Activated CD8-positive, alpha-beta memory T cell treated with anti-CD3 and anti-CD28 coated beads, Interleukin-2, amount 50 U/mL, for 4 hours (primary cell): ENCODE data around the gene SHISA7.
A peak's percentile ranks its signal among the peaks of the same experiment; 100 is the strongest.

Source experiments
- DNase-seq: peaks from one replicate; pipeline ENCODE4 v3.0.0-alpha.2; 2020

Gene SHISA7

DNA sequence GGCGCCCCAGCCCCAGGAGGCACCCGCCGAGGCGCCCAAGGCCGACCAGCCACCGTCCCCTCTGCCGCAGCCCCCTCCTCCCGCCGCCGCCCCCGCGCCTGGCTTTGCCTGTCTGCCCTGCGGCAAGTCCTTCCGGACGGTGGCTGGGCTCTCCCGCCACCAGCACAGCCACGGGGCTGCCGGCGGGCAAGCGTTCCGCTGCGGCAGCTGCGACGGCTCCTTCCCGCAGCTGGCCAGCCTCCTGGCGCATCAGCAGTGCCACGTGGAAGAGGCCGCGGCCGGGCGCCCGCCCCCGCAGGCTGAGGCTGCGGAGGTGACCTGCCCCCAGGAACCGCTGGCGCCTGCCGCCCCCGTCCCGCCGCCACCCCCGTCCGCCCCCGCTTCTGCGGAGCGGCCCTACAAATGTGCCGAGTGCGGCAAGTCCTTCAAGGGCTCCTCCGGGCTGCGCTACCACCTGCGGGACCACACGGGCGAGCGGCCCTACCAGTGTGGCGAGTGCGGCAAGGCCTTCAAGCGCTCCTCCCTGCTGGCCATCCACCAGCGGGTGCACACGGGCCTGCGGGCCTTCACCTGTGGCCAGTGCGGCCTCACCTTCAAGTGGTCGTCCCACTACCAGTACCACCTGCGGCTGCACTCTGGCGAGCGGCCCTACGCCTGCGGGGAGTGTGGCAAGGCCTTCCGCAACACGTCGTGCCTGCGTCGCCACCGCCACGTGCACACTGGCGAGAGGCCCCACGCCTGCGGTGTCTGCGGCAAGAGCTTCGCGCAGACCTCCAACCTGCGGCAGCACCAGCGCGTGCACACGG lies 39.3 kb upstream of the SHISA7 start:
- DNase-seq = no peak

- no peak for DNase-seq
Observed at GRCh38 chr19:55481794-55482155, 38.7 kb upstream of the SHISA7 start.

DNA sequence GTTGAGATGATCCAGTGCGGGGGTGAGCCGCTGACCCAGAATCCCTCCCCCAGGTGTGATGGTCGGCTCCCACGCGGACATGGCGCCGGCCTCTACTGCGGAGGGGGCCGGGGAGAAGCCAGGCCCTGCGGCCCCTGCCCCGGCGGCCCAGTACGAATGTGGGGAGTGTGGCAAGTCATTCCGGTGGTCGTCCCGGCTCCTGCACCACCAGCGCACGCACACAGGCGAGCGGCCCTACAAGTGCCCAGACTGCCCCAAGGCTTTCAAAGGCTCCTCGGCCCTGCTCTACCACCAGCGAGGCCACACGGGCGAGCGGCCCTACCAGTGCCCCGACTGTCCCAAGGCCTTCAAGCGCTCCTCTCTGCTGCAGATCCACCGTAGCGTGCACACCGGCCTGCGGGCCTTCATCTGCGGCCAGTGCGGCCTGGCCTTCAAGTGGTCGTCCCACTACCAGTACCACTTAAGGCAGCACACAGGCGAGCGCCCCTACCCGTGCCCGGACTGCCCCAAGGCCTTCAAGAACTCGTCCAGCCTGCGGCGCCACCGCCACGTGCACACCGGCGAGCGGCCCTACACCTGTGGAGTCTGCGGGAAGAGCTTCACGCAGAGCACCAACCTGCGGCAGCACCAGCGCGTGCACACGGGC lies 38.2 kb upstream of the SHISA7 start:
- DNase-seq = no peak

GRCh38 chr19:55479451-55480230 lies 36.5 kb upstream of the SHISA7 start:
- DNase-seq = no peak

DNA sequence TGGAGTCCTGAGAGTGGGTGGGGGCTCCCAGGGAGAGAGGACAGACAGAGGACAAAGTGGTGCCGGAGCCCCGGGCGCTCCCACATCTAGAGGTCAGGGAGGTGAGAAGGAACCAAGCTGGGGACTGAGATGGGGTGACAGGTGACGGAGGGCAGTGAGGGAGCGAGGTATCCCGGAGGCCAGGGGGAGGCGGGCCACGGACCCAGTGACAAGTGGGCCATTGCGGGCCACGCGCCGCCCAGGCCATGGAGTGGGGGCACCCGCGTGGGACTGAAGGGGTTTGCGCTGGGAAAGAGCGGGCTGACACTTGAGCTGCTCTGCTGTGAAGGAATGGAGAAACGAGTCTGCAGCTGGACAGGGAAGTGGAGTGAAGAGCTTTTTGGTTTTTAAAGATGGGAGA lies 35.9 kb upstream of the SHISA7 start:
- no peak for DNase-seq

DNA sequence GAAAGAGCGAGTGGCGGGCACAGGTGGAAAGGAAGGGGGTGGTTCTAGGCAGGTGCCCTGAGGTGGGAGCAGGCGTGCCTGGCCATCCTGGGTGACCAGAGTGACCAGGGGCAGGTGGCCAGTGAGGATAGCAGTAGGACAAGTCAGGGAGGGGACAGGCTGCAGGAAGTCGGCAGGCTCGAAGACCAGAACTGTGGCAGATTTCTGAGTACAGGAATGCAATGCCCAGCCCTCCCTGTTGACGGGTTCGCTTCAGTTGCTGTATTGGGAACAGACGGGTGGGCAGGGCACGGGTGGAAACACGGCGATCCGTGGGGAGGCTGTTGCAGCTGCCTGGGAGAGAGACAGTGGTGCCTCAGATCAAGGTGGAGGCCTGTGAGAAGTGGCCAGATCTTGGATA lies 35.3 kb upstream of the SHISA7 start:
- no peak for DNase-seq

GRCh38 chr19:55477905-55478304 lies 34.8 kb upstream of the SHISA7 start:
- DNase-seq = no peak

DNA sequence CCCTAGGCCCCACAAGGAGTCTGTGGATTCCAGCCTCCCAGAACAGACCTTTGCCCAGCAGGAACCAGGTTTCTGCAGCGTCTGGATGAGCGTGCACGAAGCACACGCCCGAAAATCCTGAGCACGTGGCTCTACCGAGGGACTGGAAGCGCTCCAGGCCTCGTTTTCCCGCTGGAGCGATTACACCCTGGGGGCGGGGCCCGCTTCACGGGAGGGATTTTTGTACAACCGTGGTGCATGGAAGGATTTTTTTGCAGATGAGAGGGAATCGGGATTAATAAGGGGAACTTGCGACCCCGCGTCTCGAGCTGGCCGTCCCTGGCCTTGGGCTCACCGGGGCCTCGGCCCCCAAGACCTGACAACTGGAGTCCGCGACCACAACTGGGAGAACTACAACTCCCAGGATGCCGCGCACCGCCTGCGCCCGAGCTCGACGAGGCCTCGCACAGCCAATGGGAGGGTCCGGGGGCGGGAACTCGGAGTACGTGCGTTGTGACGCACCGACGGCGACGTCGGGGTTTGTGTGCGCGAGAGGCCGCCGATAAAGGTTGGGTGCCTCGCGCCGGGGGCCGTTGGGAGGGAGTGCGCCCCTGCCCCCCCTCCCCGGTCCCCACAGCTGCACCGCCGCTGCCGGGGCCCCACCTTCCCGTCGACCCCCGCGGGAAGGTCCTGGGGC lies 33.1 kb upstream of the SHISA7 start, which contains the start of gene ZNF628:
TSS of gene ZNF628 (plus strand) at position 518 of the 676 bp plus-strand sequence. CDS start 3,294 bp downstream, outside the sequence.
- DNase-seq = peak; percentile 99

DNA sequence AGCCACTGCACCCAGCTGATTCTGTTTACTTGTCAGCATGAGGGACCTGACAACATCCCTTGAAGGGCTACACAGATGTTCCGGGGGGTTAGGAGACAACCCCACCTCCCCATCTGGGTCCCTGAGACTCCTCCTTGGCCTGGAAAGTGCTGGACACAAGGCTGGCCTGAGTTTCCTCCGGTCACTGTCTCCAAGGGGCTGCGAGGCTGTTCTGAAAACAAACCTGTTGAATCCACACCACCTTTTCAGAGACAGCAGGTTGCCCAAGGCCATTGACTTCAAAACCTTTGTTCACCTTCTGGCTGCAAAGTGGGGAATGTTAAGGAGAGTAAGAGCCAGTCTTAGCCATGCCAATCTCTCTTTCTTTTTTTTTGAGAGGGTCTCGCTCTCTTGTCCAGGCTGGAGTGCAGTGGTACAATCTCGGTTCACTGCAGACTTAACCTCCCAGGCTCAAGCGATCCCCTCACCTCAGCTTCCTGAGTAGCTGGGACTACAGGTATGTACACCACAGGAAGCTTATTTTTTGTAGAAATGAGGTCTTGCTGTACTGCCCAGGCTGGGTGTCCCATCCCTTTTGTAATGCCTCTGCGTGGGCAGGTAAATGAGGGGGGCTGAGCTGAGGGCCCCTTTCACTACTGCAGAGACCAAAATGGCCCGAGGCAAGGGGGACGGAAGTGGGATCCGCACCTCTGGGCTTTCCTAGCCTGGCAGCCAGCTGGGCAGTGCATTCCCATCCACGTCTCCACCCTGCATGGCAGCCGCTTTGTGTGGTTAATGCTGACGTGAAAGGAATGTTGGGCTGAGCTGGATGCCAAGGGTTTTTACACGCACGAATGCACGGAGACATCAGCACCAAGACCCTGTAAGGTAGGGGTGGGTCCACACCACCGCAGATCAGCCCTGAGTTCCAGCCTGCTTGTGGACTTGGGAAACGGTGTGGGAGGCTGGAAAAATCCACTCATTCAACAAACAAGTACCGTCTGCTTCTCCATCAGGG lies 31.5 kb upstream of the SHISA7 start:
- no peak for DNase-seq

DNA sequence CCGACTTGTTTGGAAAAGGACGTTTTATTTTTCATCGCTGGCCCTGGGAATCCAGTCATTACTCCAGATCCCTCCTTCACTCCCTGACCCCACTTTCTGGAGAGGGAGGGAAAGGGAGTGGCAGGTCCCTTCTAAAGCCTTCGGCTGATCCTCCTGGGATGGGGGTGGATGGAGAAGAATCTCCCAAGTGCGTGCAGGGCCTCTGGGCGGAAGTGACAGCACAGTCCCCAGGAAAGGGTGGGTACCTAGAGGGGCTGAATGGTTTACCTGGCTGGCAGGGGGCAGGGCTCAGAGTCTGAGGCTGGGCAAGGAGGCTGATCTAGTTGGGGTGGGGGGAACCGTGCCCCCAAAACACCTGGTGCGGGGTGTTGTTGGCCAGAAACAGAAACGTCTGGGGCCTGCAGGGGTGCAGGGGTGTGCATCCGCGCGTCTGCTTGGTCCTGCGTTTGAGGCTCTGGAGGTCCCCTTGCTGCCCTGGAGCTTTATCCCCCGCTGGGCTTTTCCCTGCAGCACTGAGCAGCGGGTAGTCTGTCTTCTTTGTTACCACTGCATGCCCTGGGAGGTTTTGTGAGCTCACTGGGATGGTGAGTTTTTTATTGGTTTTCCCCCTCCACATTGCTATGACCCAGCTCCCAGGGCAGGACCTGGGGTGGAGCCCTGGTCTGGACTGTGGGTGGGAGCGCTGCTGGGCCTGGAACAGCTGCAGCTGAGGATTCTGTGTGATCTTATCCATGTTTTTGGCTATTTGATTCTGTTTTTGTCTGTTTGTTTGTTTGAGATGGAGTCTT lies 30.3 kb upstream of the SHISA7 start:
- DNase-seq = no peak

GRCh38 chr19:55472463-55472862 lies 29.4 kb upstream of the SHISA7 start:
- no peak for DNase-seq

GRCh38 chr19:55471266-55471665 lies 28.2 kb upstream of the SHISA7 start:
- no peak for DNase-seq

DNA sequence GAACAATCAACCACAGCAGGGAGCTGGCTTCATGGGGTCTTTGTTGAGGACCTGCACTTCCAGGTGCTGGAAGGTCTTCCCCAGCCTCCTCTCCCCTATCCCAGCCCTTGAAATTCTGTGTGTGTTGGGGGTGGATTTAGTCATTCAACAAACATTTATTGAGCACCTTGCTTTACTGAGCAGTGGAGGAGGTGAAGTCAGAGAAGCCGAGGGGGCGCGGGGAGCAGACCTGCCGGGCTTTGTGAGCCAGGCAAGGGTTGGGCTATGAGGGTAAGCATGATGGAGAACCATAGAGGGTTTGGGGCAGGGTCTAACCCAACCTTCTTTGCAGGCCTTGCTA lies 24.9 kb upstream of the SHISA7 start:
- no peak for DNase-seq

GRCh38 chr19:55467236-55468053 lies 24.3 kb upstream of the SHISA7 start:
- peak; percentile 71 for DNase-seq

- DNase-seq = no peak
Observed at GRCh38 chr19:55466241-55466614, 23.1 kb upstream of the SHISA7 start.

DNA sequence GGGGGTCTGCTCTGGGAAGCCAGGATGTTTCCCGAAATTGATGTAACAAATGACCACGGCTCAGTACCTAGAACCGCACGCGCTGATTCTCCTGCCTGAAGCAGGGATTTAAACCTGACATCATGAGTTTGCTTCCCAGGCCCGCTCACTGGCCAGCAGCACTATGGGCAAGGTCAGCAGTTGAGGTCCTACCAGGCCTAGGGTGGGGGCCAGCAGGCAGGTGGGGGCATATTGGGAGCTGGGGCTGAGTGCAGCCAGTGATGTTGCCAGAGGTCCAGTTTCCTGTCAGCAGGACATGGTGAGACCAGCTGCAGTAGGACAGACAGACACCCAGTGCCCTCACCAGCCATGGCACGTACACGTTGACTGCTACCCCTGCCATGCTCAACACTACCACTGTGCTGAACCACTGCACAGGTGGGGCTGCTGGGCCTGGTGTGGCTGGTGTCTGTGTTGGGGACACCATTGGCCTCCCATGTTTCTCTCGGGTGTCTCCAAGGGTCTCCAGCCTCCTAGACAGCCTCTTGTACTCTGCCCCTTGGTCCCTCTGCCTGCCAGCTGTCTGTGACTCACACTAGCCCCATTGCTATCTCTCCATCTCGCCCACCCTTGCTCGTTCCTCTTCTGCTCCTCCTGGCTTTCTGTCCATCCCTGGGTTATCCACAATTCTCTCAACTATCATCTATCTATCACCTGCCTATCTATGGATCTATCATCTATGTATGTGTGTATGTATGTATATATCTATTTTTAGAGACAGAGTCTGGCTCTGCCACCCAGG lies 22.6 kb upstream of the SHISA7 start:
- no peak for DNase-seq

DNA sequence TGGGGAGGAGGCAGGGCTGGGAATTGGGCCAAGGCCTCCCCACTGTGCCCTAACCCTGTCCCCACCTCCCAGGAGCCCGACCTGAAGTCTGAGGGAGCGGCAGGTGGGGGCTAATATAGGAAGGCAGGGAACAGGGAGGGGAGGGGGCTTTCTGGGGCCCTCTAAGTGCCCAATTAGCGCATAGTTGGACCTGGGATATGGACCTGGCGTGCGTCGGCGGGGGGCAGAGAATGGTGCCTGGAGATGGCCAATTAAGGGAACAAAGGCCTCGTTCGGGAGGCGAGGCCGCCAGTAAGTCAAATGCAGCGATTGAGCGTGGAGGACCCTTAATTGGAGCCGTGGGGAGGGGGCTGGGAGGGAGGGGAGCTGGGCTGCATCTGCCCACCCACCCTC lies 21.6 kb upstream of the SHISA7 start, which contains the start of gene C19orf85:
TSS of gene C19orf85 (minus strand) at position 90 of the 393 bp plus-strand sequence. CDS start 197 bp downstream, outside the sequence.
- DNase-seq = no peak

- DNase-seq = no peak
Observed at GRCh38 chr19:55464039-55464661, 21.1 kb upstream of the SHISA7 start.

DNA sequence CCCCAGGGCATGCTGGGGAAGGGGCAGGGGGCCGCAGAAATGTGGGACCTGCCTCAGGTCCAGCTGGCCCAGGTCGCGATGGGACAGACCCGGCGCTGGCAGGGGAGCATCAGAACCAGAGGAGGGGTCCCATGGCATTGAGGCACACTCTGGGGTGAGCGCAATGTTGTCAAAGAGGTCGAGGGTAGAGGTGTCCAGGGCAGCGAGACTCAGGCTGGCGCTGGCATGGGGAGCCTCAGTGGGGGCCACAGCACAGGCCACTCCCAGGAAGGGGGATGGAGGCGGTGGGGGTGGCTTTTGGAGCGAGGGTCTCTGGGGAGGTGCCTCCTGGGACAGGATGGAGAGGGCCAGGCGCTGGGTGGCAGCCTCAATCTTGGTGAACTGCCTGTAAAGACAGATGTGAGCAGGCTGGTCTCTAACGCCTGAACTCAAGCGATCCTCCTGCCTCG lies 20.5 kb upstream of the SHISA7 start:
- no peak for DNase-seq
